ENCODE results near the gene POLR2E.

DNA sequence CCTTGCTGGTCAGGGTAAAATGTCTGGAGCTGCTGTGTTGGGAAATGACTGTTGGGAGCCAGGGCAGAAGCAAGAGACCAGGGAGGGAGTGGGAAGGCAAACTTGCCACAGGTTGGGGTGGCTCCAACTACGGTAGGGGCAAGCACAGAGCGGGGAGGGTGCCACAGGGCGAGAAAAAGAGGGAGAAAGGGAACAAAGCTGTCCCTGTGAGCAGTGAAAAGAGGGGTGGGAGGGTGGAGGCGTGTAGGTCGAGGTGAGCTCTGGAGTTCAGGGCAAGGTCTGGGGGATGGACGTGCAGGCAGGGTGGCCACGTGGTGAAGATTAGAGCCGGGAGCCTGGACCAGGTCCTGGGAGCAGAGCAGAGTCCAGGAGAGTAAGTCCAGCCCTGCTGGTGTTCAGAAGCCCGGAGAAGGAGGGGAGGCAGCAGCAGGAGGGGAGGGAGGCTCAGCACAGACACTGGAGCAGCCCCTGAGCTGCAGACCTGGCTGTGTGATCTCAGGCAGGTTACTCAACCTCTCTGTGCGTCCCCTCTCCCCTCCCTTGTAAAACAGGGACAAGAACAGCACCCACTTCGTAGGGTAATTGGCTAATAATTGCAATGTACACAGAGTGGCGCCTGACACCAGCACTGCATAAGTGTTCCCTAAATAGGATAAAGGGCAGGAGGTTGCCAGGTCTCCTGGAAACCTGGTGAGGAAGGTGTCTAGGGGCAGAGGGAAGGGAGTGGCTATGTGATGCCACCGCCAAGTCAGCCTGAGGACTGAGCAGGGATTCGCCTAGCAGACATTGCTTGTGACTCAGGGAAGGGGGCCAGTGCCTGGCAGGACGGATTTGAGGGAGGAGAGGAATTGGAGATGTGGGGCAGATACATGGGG, 3.2 kb upstream of the POLR2E start:
- TF ChIP-seq EZH2 (IDR thresholded peaks at IDR 0.05; ENCODE audit: low read depth, unreplicated experiment) (no peak), POLR2AphosphoS5 (IDR thresholded peaks at IDR 0.05; ENCODE audit: low read depth) (no peak), EZH2phosphoT487 (IDR thresholded peaks at IDR 0.05; ENCODE audit: unreplicated experiment) (no peak), CREB1 (CRISPR knock-in tag; IDR thresholded peaks at IDR 0.05; ENCODE audit: low read depth) (no peak), NANOG (IDR thresholded peaks at IDR 0.05; ENCODE audit: borderline replicate concordance) (no peak), JUNB (IDR thresholded peaks at IDR 0.05; ENCODE audit: unreplicated experiment) (no peak), ZNF331 (CRISPR knock-in tag; IDR thresholded peaks at IDR 0.05; ENCODE audit: low read depth) (no peak), ZNF114 (CRISPR knock-in tag; IDR thresholded peaks at IDR 0.05) (no peak), STAT1 (IDR thresholded peaks at IDR 0.05; ENCODE audit: unreplicated experiment) (no peak)
- TF ChIP-seq, protein P1, sequence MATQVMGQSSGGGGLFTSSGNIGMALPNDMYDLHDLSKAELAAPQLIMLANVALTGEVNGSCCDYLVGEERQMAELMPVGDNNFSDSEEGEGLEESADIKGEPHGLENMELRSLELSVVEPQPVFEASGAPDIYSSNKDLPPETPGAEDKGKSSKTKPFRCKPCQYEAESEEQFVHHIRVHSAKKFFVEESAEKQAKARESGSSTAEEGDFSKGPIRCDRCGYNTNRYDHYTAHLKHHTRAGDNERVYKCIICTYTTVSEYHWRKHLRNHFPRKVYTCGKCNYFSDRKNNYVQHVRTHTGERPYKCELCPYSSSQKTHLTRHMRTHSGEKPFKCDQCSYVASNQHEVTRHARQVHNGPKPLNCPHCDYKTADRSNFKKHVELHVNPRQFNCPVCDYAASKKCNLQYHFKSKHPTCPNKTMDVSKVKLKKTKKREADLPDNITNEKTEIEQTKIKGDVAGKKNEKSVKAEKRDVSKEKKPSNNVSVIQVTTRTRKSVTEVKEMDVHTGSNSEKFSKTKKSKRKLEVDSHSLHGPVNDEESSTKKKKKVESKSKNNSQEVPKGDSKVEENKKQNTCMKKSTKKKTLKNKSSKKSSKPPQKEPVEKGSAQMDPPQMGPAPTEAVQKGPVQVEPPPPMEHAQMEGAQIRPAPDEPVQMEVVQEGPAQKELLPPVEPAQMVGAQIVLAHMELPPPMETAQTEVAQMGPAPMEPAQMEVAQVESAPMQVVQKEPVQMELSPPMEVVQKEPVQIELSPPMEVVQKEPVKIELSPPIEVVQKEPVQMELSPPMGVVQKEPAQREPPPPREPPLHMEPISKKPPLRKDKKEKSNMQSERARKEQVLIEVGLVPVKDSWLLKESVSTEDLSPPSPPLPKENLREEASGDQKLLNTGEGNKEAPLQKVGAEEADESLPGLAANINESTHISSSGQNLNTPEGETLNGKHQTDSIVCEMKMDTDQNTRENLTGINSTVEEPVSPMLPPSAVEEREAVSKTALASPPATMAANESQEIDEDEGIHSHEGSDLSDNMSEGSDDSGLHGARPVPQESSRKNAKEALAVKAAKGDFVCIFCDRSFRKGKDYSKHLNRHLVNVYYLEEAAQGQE (IDR thresholded peaks at IDR 0.05; ENCODE audit: unreplicated experiment), result no peak
- TF ChIP-seq, protein P2, sequence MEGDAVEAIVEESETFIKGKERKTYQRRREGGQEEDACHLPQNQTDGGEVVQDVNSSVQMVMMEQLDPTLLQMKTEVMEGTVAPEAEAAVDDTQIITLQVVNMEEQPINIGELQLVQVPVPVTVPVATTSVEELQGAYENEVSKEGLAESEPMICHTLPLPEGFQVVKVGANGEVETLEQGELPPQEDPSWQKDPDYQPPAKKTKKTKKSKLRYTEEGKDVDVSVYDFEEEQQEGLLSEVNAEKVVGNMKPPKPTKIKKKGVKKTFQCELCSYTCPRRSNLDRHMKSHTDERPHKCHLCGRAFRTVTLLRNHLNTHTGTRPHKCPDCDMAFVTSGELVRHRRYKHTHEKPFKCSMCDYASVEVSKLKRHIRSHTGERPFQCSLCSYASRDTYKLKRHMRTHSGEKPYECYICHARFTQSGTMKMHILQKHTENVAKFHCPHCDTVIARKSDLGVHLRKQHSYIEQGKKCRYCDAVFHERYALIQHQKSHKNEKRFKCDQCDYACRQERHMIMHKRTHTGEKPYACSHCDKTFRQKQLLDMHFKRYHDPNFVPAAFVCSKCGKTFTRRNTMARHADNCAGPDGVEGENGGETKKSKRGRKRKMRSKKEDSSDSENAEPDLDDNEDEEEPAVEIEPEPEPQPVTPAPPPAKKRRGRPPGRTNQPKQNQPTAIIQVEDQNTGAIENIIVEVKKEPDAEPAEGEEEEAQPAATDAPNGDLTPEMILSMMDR (conservative IDR thresholded peaks at IDR 0.05; ENCODE audit: low read depth in 2 of 2), result no peak
- TF ChIP-seq, protein P3, sequence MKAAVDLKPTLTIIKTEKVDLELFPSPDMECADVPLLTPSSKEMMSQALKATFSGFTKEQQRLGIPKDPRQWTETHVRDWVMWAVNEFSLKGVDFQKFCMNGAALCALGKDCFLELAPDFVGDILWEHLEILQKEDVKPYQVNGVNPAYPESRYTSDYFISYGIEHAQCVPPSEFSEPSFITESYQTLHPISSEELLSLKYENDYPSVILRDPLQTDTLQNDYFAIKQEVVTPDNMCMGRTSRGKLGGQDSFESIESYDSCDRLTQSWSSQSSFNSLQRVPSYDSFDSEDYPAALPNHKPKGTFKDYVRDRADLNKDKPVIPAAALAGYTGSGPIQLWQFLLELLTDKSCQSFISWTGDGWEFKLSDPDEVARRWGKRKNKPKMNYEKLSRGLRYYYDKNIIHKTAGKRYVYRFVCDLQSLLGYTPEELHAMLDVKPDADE (IDR thresholded peaks at IDR 0.05), result no peak
- TF ChIP-seq, protein P4, sequence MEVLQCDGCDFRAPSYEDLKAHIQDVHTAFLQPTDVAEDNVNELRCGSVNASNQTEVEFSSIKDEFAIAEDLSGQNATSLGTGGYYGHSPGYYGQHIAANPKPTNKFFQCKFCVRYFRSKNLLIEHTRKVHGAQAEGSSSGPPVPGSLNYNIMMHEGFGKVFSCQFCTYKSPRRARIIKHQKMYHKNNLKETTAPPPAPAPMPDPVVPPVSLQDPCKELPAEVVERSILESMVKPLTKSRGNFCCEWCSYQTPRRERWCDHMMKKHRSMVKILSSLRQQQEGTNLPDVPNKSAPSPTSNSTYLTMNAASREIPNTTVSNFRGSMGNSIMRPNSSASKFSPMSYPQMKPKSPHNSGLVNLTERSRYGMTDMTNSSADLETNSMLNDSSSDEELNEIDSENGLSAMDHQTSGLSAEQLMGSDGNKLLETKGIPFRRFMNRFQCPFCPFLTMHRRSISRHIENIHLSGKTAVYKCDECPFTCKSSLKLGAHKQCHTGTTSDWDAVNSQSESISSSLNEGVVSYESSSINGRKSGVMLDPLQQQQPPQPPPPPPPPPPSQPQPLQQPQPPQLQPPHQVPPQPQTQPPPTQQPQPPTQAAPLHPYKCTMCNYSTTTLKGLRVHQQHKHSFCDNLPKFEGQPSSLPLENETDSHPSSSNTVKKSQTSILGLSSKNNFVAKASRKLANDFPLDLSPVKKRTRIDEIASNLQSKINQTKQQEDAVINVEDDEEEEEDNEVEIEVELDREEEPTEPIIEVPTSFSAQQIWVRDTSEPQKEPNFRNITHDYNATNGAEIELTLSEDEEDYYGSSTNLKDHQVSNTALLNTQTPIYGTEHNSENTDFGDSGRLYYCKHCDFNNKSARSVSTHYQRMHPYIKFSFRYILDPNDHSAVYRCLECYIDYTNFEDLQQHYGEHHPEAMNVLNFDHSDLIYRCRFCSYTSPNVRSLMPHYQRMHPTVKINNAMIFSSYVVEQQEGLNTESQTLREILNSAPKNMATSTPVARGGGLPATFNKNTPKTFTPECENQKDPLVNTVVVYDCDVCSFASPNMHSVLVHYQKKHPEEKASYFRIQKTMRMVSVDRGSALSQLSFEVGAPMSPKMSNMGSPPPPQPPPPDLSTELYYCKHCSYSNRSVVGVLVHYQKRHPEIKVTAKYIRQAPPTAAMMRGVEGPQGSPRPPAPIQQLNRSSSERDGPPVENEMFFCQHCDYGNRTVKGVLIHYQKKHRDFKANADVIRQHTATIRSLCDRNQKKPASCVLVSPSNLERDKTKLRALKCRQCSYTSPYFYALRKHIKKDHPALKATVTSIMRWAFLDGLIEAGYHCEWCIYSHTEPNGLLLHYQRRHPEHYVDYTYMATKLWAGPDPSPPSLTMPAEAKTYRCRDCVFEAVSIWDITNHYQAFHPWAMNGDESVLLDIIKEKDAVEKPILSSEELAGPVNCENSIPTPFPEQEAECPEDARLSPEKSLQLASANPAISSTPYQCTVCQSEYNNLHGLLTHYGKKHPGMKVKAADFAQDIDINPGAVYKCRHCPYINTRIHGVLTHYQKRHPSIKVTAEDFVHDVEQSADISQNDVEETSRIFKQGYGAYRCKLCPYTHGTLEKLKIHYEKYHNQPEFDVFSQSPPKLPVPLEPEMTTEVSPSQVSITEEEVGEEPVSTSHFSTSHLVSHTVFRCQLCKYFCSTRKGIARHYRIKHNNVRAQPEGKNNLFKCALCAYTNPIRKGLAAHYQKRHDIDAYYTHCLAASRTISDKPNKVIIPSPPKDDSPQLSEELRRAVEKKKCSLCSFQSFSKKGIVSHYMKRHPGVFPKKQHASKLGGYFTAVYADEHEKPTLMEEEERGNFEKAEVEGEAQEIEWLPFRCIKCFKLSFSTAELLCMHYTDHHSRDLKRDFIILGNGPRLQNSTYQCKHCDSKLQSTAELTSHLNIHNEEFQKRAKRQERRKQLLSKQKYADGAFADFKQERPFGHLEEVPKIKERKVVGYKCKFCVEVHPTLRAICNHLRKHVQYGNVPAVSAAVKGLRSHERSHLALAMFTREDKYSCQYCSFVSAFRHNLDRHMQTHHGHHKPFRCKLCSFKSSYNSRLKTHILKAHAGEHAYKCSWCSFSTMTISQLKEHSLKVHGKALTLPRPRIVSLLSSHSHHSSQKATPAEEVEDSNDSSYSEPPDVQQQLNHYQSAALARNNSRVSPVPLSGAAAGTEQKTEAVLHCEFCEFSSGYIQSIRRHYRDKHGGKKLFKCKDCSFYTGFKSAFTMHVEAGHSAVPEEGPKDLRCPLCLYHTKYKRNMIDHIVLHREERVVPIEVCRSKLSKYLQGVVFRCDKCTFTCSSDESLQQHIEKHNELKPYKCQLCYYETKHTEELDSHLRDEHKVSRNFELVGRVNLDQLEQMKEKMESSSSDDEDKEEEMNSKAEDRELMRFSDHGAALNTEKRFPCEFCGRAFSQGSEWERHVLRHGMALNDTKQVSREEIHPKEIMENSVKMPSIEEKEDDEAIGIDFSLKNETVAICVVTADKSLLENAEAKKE (CRISPR knock-in tag; IDR thresholded peaks at IDR 0.05), result no peak
